ENCODE data around the gene MAL. TPM values are rescaled to one million over a fixed set of nuclear protein-coding genes. Genes with fewer than 3 reads are reported as not detected.

MAL gene
- total RNA-seq, 3 donors from 2014 or later (not counting 1 experiment from before 2014, with no cell fraction given), result 0.54 to 3.3 (median 1.8) TPM

DNA sequence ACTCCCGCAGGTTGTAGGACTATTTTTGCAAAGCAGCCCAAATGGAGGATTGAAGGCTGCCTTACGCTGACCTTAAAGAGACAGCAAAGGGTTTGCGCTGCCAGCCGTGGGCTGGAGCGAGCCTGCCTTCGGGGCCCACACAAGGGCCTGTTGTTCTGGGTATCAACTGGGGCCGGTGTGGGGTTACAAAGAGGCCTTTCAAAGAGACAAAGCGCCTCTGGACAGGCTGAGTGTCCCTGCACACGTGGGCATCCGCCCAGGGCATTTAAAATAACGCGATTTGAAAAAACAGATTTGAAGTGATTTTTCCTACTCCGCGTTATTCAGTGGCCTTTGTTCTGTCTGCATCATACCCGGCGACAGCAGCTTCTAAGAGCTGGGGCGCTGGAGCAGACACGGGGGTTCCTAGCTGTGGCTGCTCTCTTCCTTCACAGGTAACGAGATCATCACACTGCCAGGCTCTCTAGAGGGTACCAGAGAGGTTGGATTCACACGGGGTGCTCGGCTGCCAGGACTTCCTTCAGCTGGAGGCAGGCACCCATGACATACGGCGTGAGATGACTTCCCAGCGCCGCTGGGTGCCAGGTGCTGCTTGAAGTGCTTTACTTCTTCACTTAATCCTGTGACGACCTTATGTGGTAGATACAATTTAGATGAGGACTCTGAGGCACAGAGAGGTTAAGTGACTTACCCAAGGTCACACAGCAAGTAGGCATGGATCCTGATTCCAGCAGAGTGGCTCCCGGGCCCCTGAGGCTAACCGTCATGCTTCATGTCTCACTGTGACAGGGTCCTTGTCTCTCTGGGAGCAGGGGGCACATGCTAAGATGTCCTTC lies 32.2 kb downstream of the MAL start:
- no peaks in the 10 kb centered on the region for H3K27me3 ChIP-seq (ENCODE audit: control insufficient read depth, insufficient read depth, low read length)
- intact Hi-C loops (cut with micrococcal nuclease), result no loop called here
- H3K27ac Mint-ChIP-seq, result no peak overlapping the region
- 89% methylated on average over 28 of the region's 28 CpGs for WGBS (ENCODE audit: insufficient coverage)
- H3K4me1 ChIP-seq (ENCODE audit: control insufficient read depth, insufficient read depth, low read length), result no peaks in the 10 kb centered on the region
- no peaks in the 10 kb centered on the region for H3K9me3 ChIP-seq (ENCODE audit: control insufficient read depth, insufficient read depth, low read length)
- DNase-seq, result no peak
- peaks cover 0 to 3% of the 10 kb centered on the region in 2 donors for H3K27me3 Mint-ChIP-seq (ENCODE audit: low read depth in 2 of 2)
- no peaks in the 10 kb centered on the region for H3K4me1 Mint-ChIP-seq
- H3K4me3 Mint-ChIP-seq, result no peak overlapping the region
- H3K36me3 Mint-ChIP-seq, result no peaks in the 10 kb centered on the region
- TF ChIP-seq CTCF (IDR thresholded peaks at IDR 0.05), result no peak
- H3K27ac ChIP-seq (ENCODE audit: low read length), result no peak overlapping the region
- H3K9me3 Mint-ChIP-seq, result no peaks in the 10 kb centered on the region
- H3K36me3 ChIP-seq (ENCODE audit: control insufficient read depth, insufficient read depth, low read length), result no peaks in the 10 kb centered on the region
- no peak overlapping the region for H3K4me3 ChIP-seq (ENCODE audit: low read length)
- no peak for ATAC-seq

DNA sequence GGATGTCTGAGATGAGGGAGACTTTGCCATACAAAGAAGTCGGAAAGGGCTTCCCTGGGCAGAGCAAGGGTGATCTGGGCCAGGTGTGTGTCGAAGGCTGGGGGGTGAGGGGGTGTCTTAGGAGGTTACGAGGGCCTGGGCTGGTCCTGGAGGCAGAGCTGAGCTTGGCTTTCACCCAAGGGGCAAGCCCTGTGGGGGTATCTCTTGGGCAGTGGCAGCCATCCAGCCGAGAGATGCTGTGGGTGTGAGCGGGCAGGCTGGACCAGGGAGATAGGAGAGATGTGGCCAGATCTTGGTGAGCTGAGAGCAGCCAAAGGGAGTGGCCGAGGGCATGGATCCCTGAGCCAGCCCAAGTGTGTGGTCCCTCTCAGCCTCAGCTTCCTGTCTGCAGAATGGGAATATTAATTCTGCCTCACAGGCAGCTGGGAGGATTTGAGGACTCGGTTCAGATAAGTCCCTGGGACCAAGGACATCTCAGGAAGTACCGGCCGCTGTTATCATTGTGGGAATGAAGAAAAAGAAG lies 33.0 kb downstream of the MAL start:
- no peaks in the 10 kb centered on the region for H3K4me1 Mint-ChIP-seq
- no peak overlapping the region for H3K27ac Mint-ChIP-seq
- H3K9me3 Mint-ChIP-seq, result no peaks in the 10 kb centered on the region

DNA sequence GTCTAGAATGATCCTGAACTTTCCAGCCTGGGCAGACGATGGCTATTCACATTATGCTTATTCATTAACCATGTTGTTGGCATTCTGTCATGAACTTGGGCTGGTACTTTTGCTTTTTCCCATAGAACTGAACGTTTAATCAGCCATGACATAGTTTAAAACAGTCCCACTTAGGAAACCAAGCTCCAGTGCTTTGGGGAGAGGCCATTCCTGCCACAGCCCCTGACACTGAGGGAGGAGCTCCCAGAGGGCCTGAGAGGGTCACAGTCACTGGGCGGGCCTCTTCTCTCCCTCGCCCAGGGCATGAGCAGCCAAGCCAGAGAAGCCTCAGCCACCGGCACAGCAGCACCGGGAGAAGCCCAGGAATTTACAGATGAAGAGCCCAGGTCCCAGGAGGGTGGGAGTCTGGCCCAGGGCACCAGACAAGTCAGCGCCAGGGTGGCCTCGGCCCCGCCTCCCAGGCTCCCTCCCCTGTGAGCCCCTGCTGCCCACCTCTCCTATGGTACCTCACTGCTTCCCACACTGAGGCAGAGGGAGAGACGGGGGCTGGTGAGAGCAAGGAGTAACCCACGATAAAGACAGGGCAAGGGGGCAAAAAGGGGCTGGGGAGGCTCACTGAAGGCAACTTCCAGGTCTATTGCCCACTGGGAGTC lies 33.6 kb downstream of the MAL start:
- Histone ChIP-seq H3K27me3 (ENCODE audit: control insufficient read depth, insufficient read depth, low read length) (no peaks in the 10 kb centered on the region), H3K36me3 (ENCODE audit: control insufficient read depth, insufficient read depth, low read length) (no peaks in the 10 kb centered on the region), H3K27ac (ENCODE audit: low read length) (no peak overlapping the region), H3K4me1 (ENCODE audit: control insufficient read depth, insufficient read depth, low read length) (no peaks in the 10 kb centered on the region), H3K4me3 (ENCODE audit: low read length) (no peak overlapping the region), H3K9me3 (ENCODE audit: control insufficient read depth, insufficient read depth, low read length) (no peaks in the 10 kb centered on the region)
- Mint-ChIP-seq H3K4me3 (no peak overlapping the region), H3K9me3 (no peaks in the 10 kb centered on the region), H3K27me3 (ENCODE audit: low read depth in 2 of 2) (peaks cover 0 to 5% of the 10 kb centered on the region in 2 donors), H3K36me3 (no peaks in the 10 kb centered on the region), H3K4me1 (no peaks in the 10 kb centered on the region), H3K27ac (no peak overlapping the region)
- DNase-seq, result no peak
- intact Hi-C loops (cut with micrococcal nuclease), result no loop called here
- ATAC-seq, result no peak
- TF ChIP-seq CTCF (IDR thresholded peaks at IDR 0.05), result no peak
- 85% methylated on average over 11 of the region's 11 CpGs for WGBS (ENCODE audit: insufficient coverage)

More for the DNA sequence above, 33.0 kb downstream of the MAL start:
- no peak for TF ChIP-seq CTCF (IDR thresholded peaks at IDR 0.05)
- Mint-ChIP-seq H3K36me3 (no peaks in the 10 kb centered on the region), H3K27me3 (ENCODE audit: low read depth in 2 of 2) (peaks cover 0 to 2% of the 10 kb centered on the region in 2 donors), H3K4me3 (no peak overlapping the region)
- Histone ChIP-seq H3K4me1 (ENCODE audit: control insufficient read depth, insufficient read depth, low read length) (no peaks in the 10 kb centered on the region), H3K9me3 (ENCODE audit: control insufficient read depth, insufficient read depth, low read length) (no peaks in the 10 kb centered on the region), H3K4me3 (ENCODE audit: low read length) (no peak overlapping the region), H3K36me3 (ENCODE audit: control insufficient read depth, insufficient read depth, low read length) (no peaks in the 10 kb centered on the region), H3K27ac (ENCODE audit: low read length) (no peak overlapping the region), H3K27me3 (ENCODE audit: control insufficient read depth, insufficient read depth, low read length) (no peaks in the 10 kb centered on the region)
- intact Hi-C loops (cut with micrococcal nuclease), result no loop called here
- WGBS (ENCODE audit: insufficient coverage), result 86% methylated on average over 9 of the region's 9 CpGs
- no peak for ATAC-seq
- no peak for DNase-seq

Data from natural killer cell (primary cell).